ENCODE results near the gene LCE1A.

- no peak for TF ChIP-seq HDGF (IDR thresholded peaks at IDR 0.05; ENCODE audit: borderline replicate concordance)
- no peak for TF ChIP-seq PKNOX1 (IDR thresholded peaks at IDR 0.05)
- TF ChIP-seq FOXA1 (IDR thresholded peaks at IDR 0.05) = no peak
- TF ChIP-seq SP1 (IDR thresholded peaks at IDR 0.05) = no peak
- TF ChIP-seq L3MBTL2 (conservative IDR thresholded peaks at IDR 0.05) = no peak
- TF ChIP-seq BHLHE40 (IDR thresholded peaks at IDR 0.05; ENCODE audit: borderline replicate concordance) = no peak
- no peak for TF ChIP-seq ARNT (IDR thresholded peaks at IDR 0.05)
- TF ChIP-seq FOXM1 (IDR thresholded peaks at IDR 0.05; ENCODE audit: borderline replicate concordance) = no peak
- TF ChIP-seq ELF4 (IDR thresholded peaks at IDR 0.05) = no peak
Measured at GRCh38 chr1:152801333-152801732, 25.9 kb upstream of the LCE1A start.

Measured in HEK293T (cell line).